GM21447 (cell line): Measurements from ENCODE around the gene CRELD2.
A peak's percentile ranks its signal among the peaks of the same experiment; 100 is the strongest.

Source experiments
- ATAC-seq: cut with Tn5 transposase; IDR thresholded peaks from one replicate; pipeline ENCODE4 v1.9.1; 2021; ENCODE audit not compliant: unreplicated experiment

CRELD2 gene

GRCh38 chr22:49917974-49918910 is at the start of gene CRELD2, which contains the start of gene ALG12:
TSS of gene CRELD2 (plus strand) at chr22:49918634. CDS start at chr22:49918770, 136 bp downstream.
TSS of gene ALG12 (minus strand) at chr22:49918438. CDS start at chr22:49913765, 4,673 bp downstream.
- ATAC-seq = peak; percentile 90

DNA sequence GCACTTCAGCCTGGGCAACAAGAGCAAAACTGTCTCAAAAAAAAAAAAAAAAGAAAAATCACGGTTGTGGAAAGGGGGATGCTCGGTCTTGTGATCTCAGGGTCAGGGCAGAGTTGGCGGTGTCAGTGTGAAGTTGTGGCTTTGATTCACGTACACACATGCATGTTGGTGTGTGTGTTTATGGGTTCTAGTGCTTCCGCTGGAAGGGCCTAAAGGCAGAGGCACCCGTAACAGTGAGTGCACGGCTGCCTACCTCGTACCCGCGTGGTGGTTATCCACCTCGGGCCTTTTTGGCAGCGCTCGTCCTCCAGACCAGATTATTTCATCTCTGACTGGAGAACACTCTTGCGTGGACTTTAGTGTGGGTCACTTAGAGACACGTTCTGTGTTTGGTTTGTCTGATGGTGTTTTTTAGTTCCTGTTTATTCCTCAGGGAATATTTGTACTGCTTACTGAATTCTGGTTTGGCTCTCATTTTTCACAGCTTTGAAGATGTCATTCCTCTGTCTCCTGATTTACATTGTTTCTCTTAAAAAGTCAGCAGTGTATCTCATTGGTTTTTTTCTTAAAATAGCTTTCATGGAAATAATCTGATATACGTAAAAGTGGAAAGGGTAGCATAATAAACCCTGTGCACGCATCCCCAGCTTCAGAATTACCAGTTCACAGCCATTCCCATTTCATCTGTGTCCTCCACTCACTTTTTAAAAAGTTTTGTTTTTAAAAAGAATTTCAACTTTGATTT is 49.2 kb upstream of the CRELD2 start:
- no peak for ATAC-seq

DNA sequence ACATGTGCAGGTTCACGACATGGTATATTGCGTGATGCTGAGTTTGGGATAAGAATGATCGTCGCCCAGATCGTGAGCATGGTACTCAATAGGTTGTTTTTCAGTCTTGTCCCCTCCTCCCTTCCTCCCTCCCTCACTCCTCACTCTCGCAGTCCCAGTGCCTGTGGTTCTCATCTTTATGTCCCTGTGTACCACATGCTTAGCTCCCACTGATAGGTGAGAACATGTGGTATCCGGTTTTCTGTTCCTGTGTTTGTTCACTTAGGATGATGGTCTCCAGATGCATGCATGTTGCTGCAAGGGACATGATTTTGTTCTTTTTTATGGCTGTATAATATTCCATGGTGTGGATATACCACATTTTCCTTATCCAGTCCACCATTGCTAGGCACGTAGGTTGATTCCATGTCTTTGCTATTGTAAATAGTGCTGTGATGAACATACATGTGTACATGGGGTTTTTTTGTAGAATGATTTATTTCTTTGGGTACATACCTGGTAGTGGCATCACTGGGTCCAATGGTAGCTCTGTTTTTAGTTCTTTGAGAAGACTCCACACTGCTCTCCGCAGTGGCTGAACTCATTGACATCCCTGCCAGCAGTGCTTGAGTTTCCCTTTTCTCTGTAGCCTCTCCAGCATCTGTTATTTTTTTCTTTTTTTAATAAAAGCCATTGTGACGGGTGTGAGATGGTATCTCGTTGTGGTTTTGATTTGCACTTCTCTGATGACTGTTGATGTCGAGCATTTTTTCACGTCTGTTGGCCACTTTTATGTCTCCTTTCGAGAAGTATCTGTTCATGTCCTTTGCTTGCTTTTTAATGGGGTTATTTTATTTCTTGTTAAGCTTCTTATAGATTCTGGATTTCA is 48.4 kb upstream of the CRELD2 start:
- no peak for ATAC-seq

- ATAC-seq = no peak
Measured at GRCh38 chr22:49871482-49871881, 47.0 kb upstream of the CRELD2 start.

DNA sequence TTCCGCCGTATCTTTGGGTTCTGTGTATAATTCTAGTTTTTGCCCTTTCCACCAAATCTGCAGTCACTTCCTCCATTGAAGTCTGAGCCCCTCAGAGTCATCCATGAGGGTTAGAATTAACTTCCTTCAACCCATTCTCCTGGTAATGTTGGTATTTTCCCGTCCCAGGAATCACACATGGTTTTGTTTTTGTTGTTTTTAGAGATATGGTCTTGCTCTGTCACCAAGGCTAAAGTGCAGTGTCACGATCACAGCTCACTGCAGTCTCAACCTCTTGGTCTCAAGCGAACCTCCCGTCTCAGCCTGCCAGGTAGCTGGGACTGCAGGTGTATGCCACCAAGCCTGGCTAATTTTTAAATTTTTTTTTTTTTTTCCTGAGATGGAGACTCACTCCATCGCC is 46.1 kb upstream of the CRELD2 start:
- ATAC-seq = no peak

GRCh38 chr22:49873228-49873940 is 45.0 kb upstream of the CRELD2 start:
- no peak for ATAC-seq

GRCh38 chr22:49877642-49878041 is 40.8 kb upstream of the CRELD2 start:
- no peak for ATAC-seq

GRCh38 chr22:49878206-49878605 is 40.2 kb upstream of the CRELD2 start:
- ATAC-seq = no peak

- no peak for ATAC-seq
Measured at GRCh38 chr22:49879871-49880270, 38.6 kb upstream of the CRELD2 start.

GRCh38 chr22:49880281-49880680 is 38.2 kb upstream of the CRELD2 start:
- ATAC-seq = no peak

DNA sequence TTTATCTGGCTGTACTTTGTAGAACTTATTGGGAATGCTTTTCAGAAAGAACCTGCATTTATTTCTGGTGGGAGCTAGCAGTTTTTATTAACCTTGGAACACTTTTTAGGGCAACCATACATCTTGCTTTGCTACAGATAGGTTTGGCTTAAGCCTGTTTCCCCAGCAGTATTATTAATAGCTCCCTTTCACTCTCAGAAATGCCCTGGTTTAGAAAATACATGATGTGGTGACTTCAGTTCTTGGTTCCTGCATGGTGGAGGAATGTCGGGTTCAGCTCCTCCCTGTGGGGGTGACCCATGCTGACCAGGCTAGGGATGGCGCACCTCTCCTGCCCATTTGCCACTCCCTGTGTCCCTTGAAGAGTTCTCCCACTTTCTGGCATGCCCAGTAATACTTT is 36.6 kb upstream of the CRELD2 start:
- ATAC-seq = no peak

DNA sequence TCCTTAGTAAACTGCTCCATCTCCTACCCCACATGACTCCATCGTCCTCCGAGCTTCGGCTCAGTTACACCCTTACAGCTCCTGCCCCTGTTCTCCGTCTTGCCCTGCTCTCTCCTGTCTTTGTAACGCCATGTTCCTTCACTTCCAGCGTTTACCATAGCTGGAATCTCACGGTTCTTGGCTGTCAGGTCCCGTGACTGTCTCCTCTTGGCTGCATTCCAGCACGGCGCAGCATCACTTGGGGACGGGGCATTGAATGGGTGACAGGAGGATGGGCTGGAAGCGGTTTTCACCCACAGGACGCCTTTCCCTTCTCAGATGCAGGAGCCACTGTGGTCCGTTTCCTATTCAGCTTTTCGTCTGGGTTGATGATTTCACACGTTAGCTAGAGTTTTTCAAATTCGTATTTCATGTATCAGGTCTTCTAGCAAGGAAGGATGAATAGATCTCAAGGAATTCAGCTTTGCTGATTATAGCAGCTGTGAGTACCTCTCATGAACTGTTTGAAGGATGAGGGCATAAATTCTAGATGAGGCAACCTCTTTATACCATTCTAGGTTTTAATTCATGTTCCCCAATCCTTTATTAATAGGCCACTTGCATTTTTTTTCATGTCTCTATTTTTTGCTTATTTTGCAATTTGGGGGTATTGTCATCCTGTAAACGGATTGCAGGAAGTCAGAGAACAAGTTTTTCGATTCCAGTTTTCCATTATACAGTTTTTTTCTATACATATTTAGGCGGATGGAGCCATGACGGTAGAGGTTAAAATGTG is 35.7 kb upstream of the CRELD2 start:
- no peak for ATAC-seq

DNA sequence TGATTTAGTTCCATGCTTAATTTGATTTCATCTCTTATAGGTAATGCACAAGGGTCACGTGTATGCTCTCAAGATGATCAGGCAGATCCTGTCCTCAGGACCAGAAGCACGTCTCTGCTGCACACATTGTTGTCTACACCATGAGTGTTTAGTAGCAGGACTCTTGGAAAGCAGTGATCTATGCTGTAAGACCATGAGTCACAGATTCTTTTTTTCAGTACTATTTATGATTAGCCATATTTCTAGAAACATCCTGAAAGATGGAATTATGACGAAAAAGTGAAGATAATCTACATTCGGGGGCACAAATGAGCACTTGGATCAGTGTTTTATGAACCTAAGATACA is 35.2 kb upstream of the CRELD2 start:
- no peak for ATAC-seq

DNA sequence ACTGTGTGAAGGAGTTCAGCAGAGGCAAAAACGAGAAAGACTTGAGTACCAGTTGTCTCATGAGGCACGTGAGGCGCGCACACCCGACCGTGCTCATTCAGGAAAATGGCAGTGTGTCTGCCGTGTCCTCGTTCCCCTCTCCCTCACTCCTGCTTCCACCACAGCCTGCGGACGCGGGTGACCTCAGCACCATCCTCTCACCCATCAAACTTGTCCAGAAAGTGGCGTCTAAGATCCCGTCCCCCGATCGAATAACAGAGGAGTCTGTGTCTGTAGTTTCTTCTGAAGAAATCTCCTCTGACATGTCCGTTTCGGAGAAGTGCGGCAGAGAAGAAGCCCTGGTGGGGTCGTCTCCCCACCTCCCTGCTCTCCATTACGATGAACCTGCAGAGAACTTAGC is 34.4 kb upstream of the CRELD2 start:
- no peak for ATAC-seq

- no peak for ATAC-seq
Measured at GRCh38 chr22:49884503-49885260, 33.8 kb upstream of the CRELD2 start.

- ATAC-seq = no peak
Measured at GRCh38 chr22:49885281-49885680, 33.2 kb upstream of the CRELD2 start.

- no peak for ATAC-seq
Measured at GRCh38 chr22:49885881-49886280, 32.6 kb upstream of the CRELD2 start.

DNA sequence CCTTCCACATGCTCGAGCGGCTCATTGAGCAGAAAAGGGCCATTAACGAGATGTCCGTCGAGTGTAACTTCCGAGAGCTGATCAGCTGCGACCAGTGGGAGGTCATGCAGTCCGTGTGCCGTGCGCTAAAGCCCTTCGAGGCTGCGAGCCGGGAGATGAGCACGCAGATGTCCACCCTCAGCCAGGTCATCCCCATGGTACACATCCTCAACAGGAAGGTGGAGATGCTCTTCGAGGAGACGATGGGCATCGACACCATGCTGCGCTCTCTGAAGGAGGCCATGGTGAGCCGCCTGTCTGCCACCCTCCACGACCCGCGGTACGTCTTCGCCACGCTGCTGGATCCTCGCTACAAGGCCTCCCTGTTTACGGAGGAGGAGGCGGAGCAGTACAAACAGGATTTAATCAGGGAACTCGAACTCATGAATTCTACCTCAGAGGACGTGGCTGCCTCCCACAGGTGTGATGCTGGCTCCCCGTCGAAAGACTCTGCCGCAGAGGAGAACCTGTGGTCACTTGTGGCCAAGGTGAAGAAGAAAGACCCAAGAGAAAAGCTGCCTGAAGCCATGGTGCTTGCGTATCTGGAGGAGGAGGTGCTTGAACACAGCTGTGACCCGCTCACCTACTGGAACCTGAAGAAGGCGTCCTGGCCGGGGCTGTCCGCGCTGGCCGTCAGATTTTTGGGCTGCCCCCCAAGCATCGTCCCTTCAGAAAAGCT is 31.9 kb upstream of the CRELD2 start:
- no peak for ATAC-seq
